ENCODE data around the gene ZSWIM1. TPM values are rescaled to one million over a fixed set of nuclear protein-coding genes. Genes with fewer than 3 reads are reported as not detected.
"Not testable (repeated sequence)": the region's sequence is repeated elsewhere in the genome, so short reads cannot be mapped to it uniquely, and the experiment has no call there.

Gene ZSWIM1
- total RNA-seq, 1 experiment from 2014 or later = 10.2 TPM

DNA sequence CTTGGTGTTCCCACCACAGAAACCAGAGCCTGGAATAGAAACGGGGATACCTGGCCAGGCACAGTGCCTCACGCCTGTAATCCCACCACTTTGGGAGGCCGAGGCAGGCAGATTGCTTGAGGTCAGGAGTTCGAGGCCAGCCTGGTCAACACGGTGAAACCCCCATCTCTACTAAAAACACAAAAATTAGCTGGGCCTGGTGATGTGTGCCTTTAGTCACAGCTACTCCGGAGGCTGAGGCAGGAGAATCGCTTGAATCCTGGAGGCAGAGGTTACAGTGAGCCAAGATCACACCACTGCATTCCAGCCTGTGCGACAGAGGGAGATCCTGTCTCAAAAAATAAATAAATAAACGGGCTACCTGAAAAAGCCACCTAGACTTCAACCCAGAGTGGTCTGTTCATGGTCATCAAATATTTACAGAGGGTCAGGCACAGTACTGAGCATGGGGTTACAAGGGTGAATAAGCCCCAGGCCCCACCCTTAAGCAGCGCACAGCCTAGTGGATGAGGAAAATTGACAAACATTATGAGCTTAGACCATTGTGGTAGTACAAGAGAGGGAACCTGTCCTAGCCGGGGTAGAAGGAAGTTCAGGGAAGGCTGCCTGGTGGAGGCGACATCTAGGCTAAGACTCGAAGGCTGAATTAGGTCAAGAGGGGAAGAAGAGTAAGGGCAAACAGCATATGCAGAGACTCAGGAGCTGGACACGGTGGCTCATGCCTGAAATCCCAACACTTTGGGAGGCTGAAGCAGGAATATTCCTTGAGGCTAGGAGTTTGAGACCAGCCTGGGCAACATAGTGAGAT is 46.2 kb downstream of the ZSWIM1 start:
- no peak for DNase-seq (ENCODE audit: low spot score)

DNA sequence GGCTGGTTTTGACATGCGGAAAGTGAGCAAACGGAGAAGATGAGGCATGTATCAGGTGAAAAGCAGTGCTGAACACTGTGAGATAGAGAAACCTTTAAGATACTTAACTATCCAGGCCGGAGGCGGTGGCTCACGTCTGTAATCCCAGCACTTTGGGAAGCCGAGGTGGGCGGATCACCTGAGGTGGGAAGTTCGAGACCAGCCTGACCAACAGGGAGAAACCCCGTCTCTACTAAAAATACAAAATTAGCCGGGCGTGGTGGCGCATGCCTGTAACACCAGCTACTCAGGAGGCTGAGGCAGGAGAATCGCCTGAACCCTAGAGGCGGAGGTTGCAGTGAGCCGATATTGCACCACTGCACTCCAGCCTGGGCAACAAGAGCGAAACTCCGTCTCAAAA is 50.7 kb downstream of the ZSWIM1 start:
- not testable (repeated sequence) for DNase-seq (ENCODE audit: low spot score)

DNA sequence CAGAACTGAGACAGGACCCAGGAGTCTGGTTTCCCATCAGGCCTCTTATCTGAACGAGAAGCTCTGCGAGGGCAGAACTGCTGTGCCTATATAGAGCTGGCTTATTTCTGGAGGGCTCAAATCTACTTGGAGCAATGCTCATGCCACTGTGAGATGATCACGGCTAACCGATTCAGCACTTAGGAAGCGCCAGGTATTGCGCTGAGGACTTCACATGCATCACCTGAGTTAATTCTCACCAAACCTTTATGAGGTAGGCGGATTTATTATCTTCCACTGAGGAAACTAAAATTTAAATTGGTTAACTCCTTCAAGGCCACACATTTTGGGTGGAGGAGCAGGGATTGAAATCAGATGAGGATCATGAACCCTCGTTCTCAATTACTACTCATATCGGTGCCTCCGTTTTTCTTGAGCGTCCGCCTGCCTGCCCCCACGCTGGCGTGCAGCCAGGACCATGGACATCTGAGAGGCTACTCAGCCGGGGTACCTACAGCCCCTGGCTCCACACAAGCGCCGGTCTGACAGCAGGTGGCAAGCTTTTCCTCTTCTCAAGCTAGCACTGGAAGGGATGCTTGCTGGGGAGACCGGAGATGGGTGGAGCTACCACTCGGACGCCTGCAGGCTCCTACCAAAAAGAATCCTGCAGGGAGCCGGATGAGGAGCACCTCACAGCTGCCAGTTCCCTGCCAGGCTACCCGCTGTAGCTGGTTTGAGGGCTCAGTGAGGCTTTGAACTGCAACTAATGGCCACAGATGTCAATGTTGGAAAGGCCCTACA is 52.4 kb downstream of the ZSWIM1 start:
- DNase-seq (ENCODE audit: low spot score) = peak; percentile 76

DNA sequence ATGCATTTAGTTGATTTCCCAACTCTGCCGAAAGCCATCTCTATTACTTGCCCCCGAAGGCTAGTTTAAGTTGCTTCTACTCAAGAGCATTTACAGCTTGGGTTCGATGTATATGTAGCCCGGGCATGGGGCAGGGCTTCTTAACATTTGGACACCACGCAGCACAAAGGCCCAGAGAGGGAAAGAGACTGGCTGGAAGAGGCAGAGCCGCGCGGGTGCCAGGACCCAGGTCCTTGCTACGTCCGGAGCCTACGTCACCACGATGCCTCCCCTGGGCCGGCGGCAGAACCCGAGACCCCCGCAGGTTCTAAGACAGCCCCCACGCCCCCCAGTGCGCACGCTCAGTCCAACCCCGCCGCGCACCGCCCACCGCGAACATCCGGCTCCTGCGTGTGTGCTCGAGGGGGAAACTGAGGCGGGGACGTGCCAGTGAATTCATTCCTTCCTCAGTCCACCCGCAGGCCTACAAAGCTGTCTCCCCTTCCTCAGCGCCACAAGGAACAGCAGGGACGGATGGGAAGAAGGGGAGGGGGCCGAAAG is 53.1 kb downstream of the ZSWIM1 start:
- DNase-seq (ENCODE audit: low spot score) = no peak

Other genes with a start within 250 kb of the ZSWIM1 start
- gene WFDC9, start 249.9 kb upstream of the ZSWIM1 start, total RNA-seq (2014; rRNA removed; shearing (Covaris generic)) = not detected in 2 replicates
- gene WFDC11, start 211.0 kb upstream of the ZSWIM1 start, total RNA-seq (2014; rRNA removed; shearing (Covaris generic)) = not detected in 2 replicates
- gene WFDC13, start 179.2 kb upstream of the ZSWIM1 start, total RNA-seq (2014; rRNA removed; shearing (Covaris generic)) = not detected in 2 replicates
- not detected in 2 replicates for gene WFDC10B, start 176.2 kb upstream of the ZSWIM1 start, total RNA-seq (2014; rRNA removed; shearing (Covaris generic))
- gene SPINT4, start 158.9 kb upstream of the ZSWIM1 start, total RNA-seq (2014; rRNA removed; shearing (Covaris generic)) = not detected in 2 replicates
- gene WFDC3, start 89.3 kb upstream of the ZSWIM1 start, total RNA-seq (2014; rRNA removed; shearing (Covaris generic)) = 0.52 and 9.8 TPM in 2 replicates
- 22.4 and 22.6 TPM in 2 replicates for gene DNTTIP1, start 89.3 kb upstream of the ZSWIM1 start, total RNA-seq (2014; rRNA removed; shearing (Covaris generic))
- 194 and 288 TPM in 2 replicates for gene UBE2C, start 68.6 kb upstream of the ZSWIM1 start, total RNA-seq (2014; rRNA removed; shearing (Covaris generic))
- not detected in 2 replicates for gene TNNC2, start 53.9 kb upstream of the ZSWIM1 start, total RNA-seq (2014; rRNA removed; shearing (Covaris generic))
- gene SNX21, start 47.4 kb upstream of the ZSWIM1 start, total RNA-seq (2014; rRNA removed; shearing (Covaris generic)) = 17.1 and 22.3 TPM in 2 replicates
- gene ACOT8, start 23.8 kb upstream of the ZSWIM1 start, total RNA-seq (2014; rRNA removed; shearing (Covaris generic)) = 43.1 and 47.4 TPM in 2 replicates
- gene ZSWIM3, start 23.6 kb upstream of the ZSWIM1 start, total RNA-seq (2014; rRNA removed; shearing (Covaris generic)) = 3.5 and 4.6 TPM in 2 replicates
- gene SPATA25, start 6.4 kb downstream of the ZSWIM1 start, total RNA-seq (2014; rRNA removed; shearing (Covaris generic)) = 0.12 and 1.0 TPM in 2 replicates
- 0.99 and 1.8 TPM in 2 replicates for gene NEURL2, start 10.0 kb downstream of the ZSWIM1 start, total RNA-seq (2014; rRNA removed; shearing (Covaris generic))
- gene CTSA, start 10.1 kb downstream of the ZSWIM1 start, total RNA-seq (2014; rRNA removed; shearing (Covaris generic)) = 102 and 150 TPM in 2 replicates
- 1.1 and 2.2 TPM in 2 replicates for gene PLTP, start 30.9 kb downstream of the ZSWIM1 start, total RNA-seq (2014; rRNA removed; shearing (Covaris generic))
- gene PCIF1, start 53.5 kb downstream of the ZSWIM1 start, total RNA-seq (2014; rRNA removed; shearing (Covaris generic)) = 5.2 and 7.7 TPM in 2 replicates
- 4.3 and 7.1 TPM in 2 replicates for gene ZNF335, start 91.0 kb downstream of the ZSWIM1 start, total RNA-seq (2014; rRNA removed; shearing (Covaris generic))
- not detected in 2 replicates for gene MMP9, start 127.7 kb downstream of the ZSWIM1 start, total RNA-seq (2014; rRNA removed; shearing (Covaris generic))
- gene SLC12A5, start 148.0 kb downstream of the ZSWIM1 start, total RNA-seq (2014; rRNA removed; shearing (Covaris generic)) = 0.21 and 4.3 TPM in 2 replicates
- gene NCOA5, start 208.7 kb downstream of the ZSWIM1 start, total RNA-seq (2014; rRNA removed; shearing (Covaris generic)) = 17.4 and 18.1 TPM in 2 replicates
- gene CD40, start 237.1 kb downstream of the ZSWIM1 start, total RNA-seq (2014; rRNA removed; shearing (Covaris generic)) = 6.2 and 13.7 TPM in 2 replicates